ENCODE measurements around the gene TDRD12. TPM values are rescaled to one million over a fixed set of nuclear protein-coding genes. Genes with fewer than 3 reads are reported as not detected.

The TDRD12 gene
- total RNA-seq, 4 donors from 2014 or later, result under 0.01 to 0.30 (median 0.21) TPM; not detected in 1

DNA sequence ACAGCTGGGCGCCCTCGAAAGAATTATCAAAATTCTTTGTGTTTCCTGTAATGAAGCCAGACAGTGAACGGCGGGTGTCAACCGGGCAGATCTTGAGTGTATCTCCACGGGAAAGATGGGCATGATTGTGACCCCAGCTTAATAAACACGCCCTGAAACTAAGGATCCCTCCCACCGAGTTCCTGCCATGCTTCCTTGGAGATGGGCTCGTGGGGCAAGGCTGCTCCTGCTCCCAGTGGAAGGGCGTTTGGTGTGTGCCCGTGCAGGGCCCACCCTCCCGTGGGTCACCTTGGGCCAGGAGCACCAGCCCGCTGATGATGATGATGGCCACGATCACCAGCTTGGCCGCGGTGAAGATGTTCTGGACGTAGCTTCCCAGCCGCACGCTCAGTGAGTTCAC lies 142.6 kb downstream of the TDRD12 start:
- peaks cover 0 to 47% (median 0%) of the 10 kb centered on the region in 3 donors for H3K36me3 ChIP-seq
- TF ChIP-seq POLR2A (IDR thresholded peaks at IDR 0.05), result no peak
- TF ChIP-seq, protein P1, sequence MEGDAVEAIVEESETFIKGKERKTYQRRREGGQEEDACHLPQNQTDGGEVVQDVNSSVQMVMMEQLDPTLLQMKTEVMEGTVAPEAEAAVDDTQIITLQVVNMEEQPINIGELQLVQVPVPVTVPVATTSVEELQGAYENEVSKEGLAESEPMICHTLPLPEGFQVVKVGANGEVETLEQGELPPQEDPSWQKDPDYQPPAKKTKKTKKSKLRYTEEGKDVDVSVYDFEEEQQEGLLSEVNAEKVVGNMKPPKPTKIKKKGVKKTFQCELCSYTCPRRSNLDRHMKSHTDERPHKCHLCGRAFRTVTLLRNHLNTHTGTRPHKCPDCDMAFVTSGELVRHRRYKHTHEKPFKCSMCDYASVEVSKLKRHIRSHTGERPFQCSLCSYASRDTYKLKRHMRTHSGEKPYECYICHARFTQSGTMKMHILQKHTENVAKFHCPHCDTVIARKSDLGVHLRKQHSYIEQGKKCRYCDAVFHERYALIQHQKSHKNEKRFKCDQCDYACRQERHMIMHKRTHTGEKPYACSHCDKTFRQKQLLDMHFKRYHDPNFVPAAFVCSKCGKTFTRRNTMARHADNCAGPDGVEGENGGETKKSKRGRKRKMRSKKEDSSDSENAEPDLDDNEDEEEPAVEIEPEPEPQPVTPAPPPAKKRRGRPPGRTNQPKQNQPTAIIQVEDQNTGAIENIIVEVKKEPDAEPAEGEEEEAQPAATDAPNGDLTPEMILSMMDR (IDR thresholded peaks at IDR 0.05), result no peak
- TF ChIP-seq EP300 (IDR thresholded peaks at IDR 0.05), result no peak
- H3K4me3 ChIP-seq, result no peak overlapping the region
- no peak overlapping the region for H3K27ac ChIP-seq
- WGBS, 2 donors, result 90 to 92% methylated on average over 19 of the region's 19 CpGs
- H3K27me3 ChIP-seq, result no peaks in the 10 kb centered on the region
- H3K4me1 ChIP-seq, result no peaks in the 10 kb centered on the region
- DNase-seq (ENCODE audit: low spot score in 2 of 2), result no peak
- no peaks in the 10 kb centered on the region for H3K9me3 ChIP-seq

DNA sequence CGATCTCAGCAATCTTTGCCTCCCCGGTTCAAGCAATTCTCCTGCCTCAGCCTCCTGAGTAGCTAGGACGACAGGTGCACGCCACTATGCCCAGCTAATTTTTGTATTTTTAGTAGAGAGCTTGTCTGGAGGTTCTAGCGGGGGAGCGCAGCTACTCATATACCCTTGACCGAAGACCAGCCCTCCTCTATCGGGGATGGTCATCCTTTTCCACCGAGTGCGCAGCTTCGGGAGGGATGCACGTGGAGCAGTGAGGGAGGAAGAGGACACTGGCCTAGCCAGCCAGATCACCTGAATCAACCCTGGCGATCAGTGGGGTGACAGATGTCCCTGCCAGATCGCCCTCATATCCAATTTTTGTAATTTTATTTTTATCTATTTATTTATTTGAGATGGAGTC lies 143.2 kb downstream of the TDRD12 start:
- DNase-seq (ENCODE audit: low spot score in 2 of 2), result no peak
- no peaks in the 10 kb centered on the region for H3K4me1 ChIP-seq
- H3K27ac ChIP-seq, result no peak overlapping the region
- H3K27me3 ChIP-seq, result no peaks in the 10 kb centered on the region
- no peak overlapping the region for H3K4me3 ChIP-seq
- TF ChIP-seq POLR2A (IDR thresholded peaks at IDR 0.05) (no peak), EP300 (IDR thresholded peaks at IDR 0.05) (no peak)
- TF ChIP-seq, protein P1 (IDR thresholded peaks at IDR 0.05), result no peak
- whole genome bisulfite sequencing, 2 donors, result 95 to 97% methylated on average over 14 of the region's 14 CpGs
- no peaks in the 10 kb centered on the region for H3K9me3 ChIP-seq
- peaks cover 0 to 41% (median 0%) of the 10 kb centered on the region in 3 donors for H3K36me3 ChIP-seq

DNA sequence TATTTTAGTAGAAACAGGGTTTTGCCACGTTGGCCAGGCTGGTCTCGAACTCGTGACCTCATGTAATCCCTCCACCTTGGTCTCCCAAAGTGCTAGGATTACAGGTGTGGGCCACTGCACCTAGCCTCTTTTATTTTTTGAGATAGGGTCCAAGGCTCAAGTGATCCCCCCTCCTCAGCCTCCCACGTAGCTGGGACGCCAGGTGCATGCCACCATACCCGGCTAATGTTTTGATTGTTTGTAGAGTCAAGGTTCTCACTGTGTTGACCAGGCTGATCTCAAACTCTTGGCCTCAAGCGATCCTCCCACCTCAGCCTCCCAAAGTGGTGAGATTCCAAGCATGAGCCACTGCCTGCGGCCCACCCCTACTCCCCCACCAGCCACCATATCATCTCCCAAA lies 143.7 kb downstream of the TDRD12 start:
- WGBS, 2 donors, result 91 to 92% methylated on average over 8 of the region's 8 CpGs
- H3K27ac ChIP-seq, result no peak overlapping the region
- TF ChIP-seq EP300 (IDR thresholded peaks at IDR 0.05), result no peak
- TF ChIP-seq, protein P1 (IDR thresholded peaks at IDR 0.05), result no peak
- TF ChIP-seq POLR2A (IDR thresholded peaks at IDR 0.05), result no peak

DNA sequence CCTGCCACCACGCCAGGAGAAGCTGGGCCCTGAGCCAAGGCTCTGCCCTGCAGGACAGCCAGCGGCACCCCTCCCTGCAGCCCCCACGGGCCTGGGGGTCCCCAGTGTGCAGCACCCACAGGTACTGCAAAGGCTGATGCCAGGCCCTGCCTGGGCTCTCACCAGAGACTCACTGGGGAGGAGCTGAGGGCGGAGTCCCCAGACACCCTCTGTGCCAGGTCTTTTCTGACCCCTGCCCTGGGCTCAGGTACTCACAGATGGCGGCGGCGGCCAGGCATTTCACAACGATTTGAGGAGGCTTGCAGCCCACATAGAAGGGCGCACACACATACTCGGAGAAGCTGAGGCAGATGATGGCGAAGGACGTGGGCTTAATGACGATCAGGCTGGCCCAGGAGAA lies 144.3 kb downstream of the TDRD12 start:
- 89 to 100% methylated on average over 8 to 13 of the region's 13 CpGs for WGBS, 2 donors
- TF ChIP-seq POLR2A (IDR thresholded peaks at IDR 0.05) (no peak), EP300 (IDR thresholded peaks at IDR 0.05) (no peak)
- TF ChIP-seq, protein P1 (IDR thresholded peaks at IDR 0.05), result no peak
- no peaks in the 10 kb centered on the region for H3K9me3 ChIP-seq
- H3K27me3 ChIP-seq, result no peaks in the 10 kb centered on the region
- no peak overlapping the region for H3K27ac ChIP-seq
- H3K36me3 ChIP-seq, result peaks cover 0 to 34% (median 0%) of the 10 kb centered on the region in 3 donors
- no peaks in the 10 kb centered on the region for H3K4me1 ChIP-seq
- no peak overlapping the region for H3K4me3 ChIP-seq
- no peak for DNase-seq (ENCODE audit: low spot score in 2 of 2)

More for the DNA sequence above, 143.7 kb downstream of the TDRD12 start:
- Histone ChIP-seq H3K4me3 (no peak overlapping the region), H3K4me1 (no peaks in the 10 kb centered on the region), H3K36me3 (peaks cover 0 to 36% (median 0%) of the 10 kb centered on the region in 3 donors), H3K9me3 (no peaks in the 10 kb centered on the region), H3K27me3 (no peaks in the 10 kb centered on the region)
- DNase-seq (ENCODE audit: low spot score in 2 of 2), result no peak

DNA sequence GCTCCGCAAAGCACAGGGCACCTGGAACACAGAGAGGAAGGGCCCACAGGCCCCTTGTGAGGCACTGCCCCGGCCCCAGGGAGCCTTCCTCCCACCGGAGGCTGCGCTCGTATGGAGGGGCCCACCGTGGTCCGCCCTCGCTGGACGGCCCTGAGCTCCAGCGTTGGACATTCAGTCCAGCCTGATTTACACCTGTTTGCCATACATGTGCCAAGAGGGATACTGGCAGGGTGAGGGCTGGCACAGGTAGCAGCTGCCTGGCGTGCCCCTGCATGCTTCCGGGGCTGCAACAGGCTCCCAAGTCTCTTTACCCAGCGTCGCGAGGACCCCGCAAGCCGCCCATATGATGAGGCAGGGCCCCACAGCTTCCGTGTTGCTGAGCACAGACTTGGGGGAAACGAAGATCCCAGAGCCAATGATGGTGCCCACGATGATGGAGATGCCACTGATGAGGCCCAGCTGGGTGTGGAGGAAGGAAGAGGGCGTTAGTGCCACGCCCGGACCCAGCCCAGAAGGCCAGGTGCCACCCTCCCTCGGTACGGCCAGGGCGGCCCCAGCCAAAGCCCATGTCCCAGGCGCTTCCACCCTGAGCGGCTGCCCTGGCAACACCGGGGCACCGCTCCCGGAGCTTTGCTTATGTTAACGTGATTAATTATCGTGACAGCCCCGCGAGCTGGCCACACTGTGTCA lies 144.9 kb downstream of the TDRD12 start:
- DNase-seq (ENCODE audit: low spot score in 2 of 2), result no peak
- H3K36me3 ChIP-seq, result peaks cover 0 to 34% (median 0%) of the 10 kb centered on the region in 3 donors
- H3K27ac ChIP-seq, result no peak overlapping the region
- no peaks in the 10 kb centered on the region for H3K4me1 ChIP-seq
- no peaks in the 10 kb centered on the region for H3K27me3 ChIP-seq
- WGBS, 2 donors, result 89 to 94% methylated on average over 29 to 34 of the region's 35 CpGs
- no peak overlapping the region for H3K4me3 ChIP-seq
- H3K9me3 ChIP-seq, result no peaks in the 10 kb centered on the region
- TF ChIP-seq POLR2A (IDR thresholded peaks at IDR 0.05) (no peak), EP300 (IDR thresholded peaks at IDR 0.05) (no peak)
- TF ChIP-seq, protein P1 (IDR thresholded peaks at IDR 0.05), result no peak

Data from tibial nerve (tissue), 4 donors.